ENCODE measurements around the gene KLHL11.

The KLHL11 gene

GRCh38 chr17:41910701-41911391 is 45.6 kb upstream of the KLHL11 start:
- DNase-seq: peak; percentile 95
- peak; percentile 7; the same call in 1 of the 2 replicates for TF ChIP-seq CTCF (IDR thresholded peaks at IDR 0.05; ENCODE audit: low read depth, low read length)
- no peak overlapping the region for H3K4me3 ChIP-seq (ENCODE audit: low read depth, low read length)
- no peaks in the 10 kb centered on the region for H3K27me3 ChIP-seq
- no peaks in the 10 kb centered on the region for H3K9me3 ChIP-seq
- peaks cover 79% of the 10 kb centered on the region for H3K36me3 ChIP-seq
- H3K4me1 ChIP-seq: peaks cover 67% of the 10 kb centered on the region

- no peak for TF ChIP-seq CTCF (IDR thresholded peaks at IDR 0.05; ENCODE audit: low read depth, low read length)
Measured at GRCh38 chr17:41909088-41909487, 43.9 kb upstream of the KLHL11 start.

GRCh38 chr17:41907633-41908539 is 42.7 kb upstream of the KLHL11 start:
- peak; percentile 85 for DNase-seq
- Histone ChIP-seq H3K27me3 (no peaks in the 10 kb centered on the region), H3K9me3 (no peaks in the 10 kb centered on the region), H3K4me1 (peaks cover 52% of the 10 kb centered on the region), H3K36me3 (peaks cover 93% of the 10 kb centered on the region), H3K4me3 (ENCODE audit: low read depth, low read length) (no peak overlapping the region)
- no peak for TF ChIP-seq CTCF (IDR thresholded peaks at IDR 0.05; ENCODE audit: low read depth, low read length)

More at GRCh38 chr17:41909088-41909487, 43.9 kb upstream of the KLHL11 start:
- peaks cover 95% of the 10 kb centered on the region for H3K36me3 ChIP-seq
- H3K9me3 ChIP-seq: no peaks in the 10 kb centered on the region
- peaks cover 60% of the 10 kb centered on the region for H3K4me1 ChIP-seq
- no peaks in the 10 kb centered on the region for H3K27me3 ChIP-seq
- no peak for DNase-seq
- no peak overlapping the region for H3K4me3 ChIP-seq (ENCODE audit: low read depth, low read length)

GRCh38 chr17:41907185-41907556 is 41.9 kb upstream of the KLHL11 start:
- no peak for DNase-seq
- peaks cover 93% of the 10 kb centered on the region for H3K36me3 ChIP-seq
- no peak for TF ChIP-seq CTCF (IDR thresholded peaks at IDR 0.05; ENCODE audit: low read depth, low read length)

GRCh38 chr17:41906465-41907184 is 41.4 kb upstream of the KLHL11 start:
- DNase-seq: peak; percentile 59
- H3K36me3 ChIP-seq: peaks cover 93% of the 10 kb centered on the region
- TF ChIP-seq CTCF (IDR thresholded peaks at IDR 0.05; ENCODE audit: low read depth, low read length): no peak
- peaks cover 52% of the 10 kb centered on the region for H3K4me1 ChIP-seq
- H3K27me3 ChIP-seq: no peaks in the 10 kb centered on the region
- no peak overlapping the region for H3K4me3 ChIP-seq (ENCODE audit: low read depth, low read length)
- no peaks in the 10 kb centered on the region for H3K9me3 ChIP-seq

More at GRCh38 chr17:41907185-41907556, 41.9 kb upstream of the KLHL11 start:
- no peaks in the 10 kb centered on the region for H3K9me3 ChIP-seq
- no peaks in the 10 kb centered on the region for H3K27me3 ChIP-seq
- no peak overlapping the region for H3K4me3 ChIP-seq (ENCODE audit: low read depth, low read length)
- H3K4me1 ChIP-seq: peaks cover 52% of the 10 kb centered on the region
